HFFc6 (cell line): Measurements from ENCODE around the gene KLF5. TPM values are rescaled to one million over a fixed set of nuclear protein-coding genes. Genes with fewer than 3 reads are reported as not detected.

Source experiments
- DNase-seq: peaks from one replicate; pipeline ENCODE4 v3.0.0-alpha.2; 2018
- H3K27ac Mint-ChIP-seq: 2 replicates; pipeline ENCODE4 v1.8.0; 2020; ENCODE audit warnings: mild to moderate bottlenecking, mixed read lengths
- H3K27me3 Mint-ChIP-seq: 2 replicates; pipeline ENCODE4 v1.8.0; 2021; ENCODE audit warnings: mild to moderate bottlenecking, moderate library complexity, mixed read lengths; ENCODE audit not compliant: insufficient read depth
- H3K36me3 Mint-ChIP-seq: 2 replicates; pipeline ENCODE4 v1.8.0; 2021; ENCODE audit warnings: low read depth, mixed read lengths
- H3K4me1 Mint-ChIP-seq: 2 replicates; pipeline ENCODE4 v1.8.0; 2020; ENCODE audit warnings: low read depth, mixed read lengths
- H3K4me3 Mint-ChIP-seq: 2 replicates; pipeline ENCODE4 v1.8.0; 2020; ENCODE audit warnings: mild to moderate bottlenecking, moderate library complexity, mixed read lengths
- H3K9me3 Mint-ChIP-seq: 2 replicates; pipeline ENCODE4 v1.8.0; 2020; ENCODE audit warnings: mild to moderate bottlenecking, mixed read lengths
- total RNA-seq, 6 experiments: library from RNA; stranded (reverse); fragmentation: NEBNext Ultra II Directional; extraction: Animal tissue kit (Norgen Biotek cat#: 25700); gene quantifications; 2 replicates in 1 of 6; 3 replicates in 5 of 6; pipeline ENCODE4 v1.2.3, GENCODE V29; 2021
- TF ChIP-seq, protein P1 (sequence below): fragments of 200-600 bp; sonication (generic); IDR thresholded peaks from 2 replicates; pipeline ENCODE4 v1.5.0; 2021; ENCODE audit warnings: antibody characterized with exemption, mild to moderate bottlenecking

The KLF5 gene
- total RNA-seq, 6 experiments from 2014 or later: 20.3 to 37.1 (median 28.5) TPM

GRCh38 chr13:73109288-73109899, 50.6 kb downstream of the KLF5 start:
- peaks cover 40% of the 10 kb centered on the region for H3K4me1 Mint-ChIP-seq
- TF ChIP-seq, protein P1, sequence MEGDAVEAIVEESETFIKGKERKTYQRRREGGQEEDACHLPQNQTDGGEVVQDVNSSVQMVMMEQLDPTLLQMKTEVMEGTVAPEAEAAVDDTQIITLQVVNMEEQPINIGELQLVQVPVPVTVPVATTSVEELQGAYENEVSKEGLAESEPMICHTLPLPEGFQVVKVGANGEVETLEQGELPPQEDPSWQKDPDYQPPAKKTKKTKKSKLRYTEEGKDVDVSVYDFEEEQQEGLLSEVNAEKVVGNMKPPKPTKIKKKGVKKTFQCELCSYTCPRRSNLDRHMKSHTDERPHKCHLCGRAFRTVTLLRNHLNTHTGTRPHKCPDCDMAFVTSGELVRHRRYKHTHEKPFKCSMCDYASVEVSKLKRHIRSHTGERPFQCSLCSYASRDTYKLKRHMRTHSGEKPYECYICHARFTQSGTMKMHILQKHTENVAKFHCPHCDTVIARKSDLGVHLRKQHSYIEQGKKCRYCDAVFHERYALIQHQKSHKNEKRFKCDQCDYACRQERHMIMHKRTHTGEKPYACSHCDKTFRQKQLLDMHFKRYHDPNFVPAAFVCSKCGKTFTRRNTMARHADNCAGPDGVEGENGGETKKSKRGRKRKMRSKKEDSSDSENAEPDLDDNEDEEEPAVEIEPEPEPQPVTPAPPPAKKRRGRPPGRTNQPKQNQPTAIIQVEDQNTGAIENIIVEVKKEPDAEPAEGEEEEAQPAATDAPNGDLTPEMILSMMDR: no peak
- DNase-seq: no peak
- H3K4me3 Mint-ChIP-seq: no peak overlapping the region
- peaks cover 1% of the 10 kb centered on the region; the same call in 1 of the 2 replicates for H3K27me3 Mint-ChIP-seq
- H3K36me3 Mint-ChIP-seq: no peaks in the 10 kb centered on the region
- no peaks in the 10 kb centered on the region for H3K9me3 Mint-ChIP-seq
- no peak overlapping the region for H3K27ac Mint-ChIP-seq

DNA sequence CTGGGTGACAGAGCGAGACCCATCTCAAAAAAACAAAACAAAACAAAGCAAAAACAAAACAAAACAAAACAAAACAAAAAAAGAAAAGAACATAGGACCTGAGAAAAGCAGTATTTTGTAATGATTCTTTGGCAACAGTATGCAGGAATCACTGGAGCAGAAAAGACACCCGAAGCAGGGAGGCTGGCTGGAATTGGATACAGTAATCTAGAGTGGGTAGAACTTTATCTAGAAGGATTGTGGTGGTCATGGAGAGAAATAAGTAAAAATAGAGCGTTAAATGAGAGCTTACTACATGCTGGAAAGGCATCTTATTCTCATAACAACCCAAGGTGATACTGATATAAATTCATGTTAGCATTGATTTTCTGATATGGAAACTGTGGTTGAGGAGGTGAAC, 51.2 kb downstream of the KLF5 start:
- Mint-ChIP-seq H3K9me3 (no peaks in the 10 kb centered on the region), H3K4me1 (peaks cover 40% of the 10 kb centered on the region), H3K27me3 (peaks cover 2% of the 10 kb centered on the region; the same call in 1 of the 2 replicates), H3K27ac (no peak overlapping the region; the same call in 1 of the 2 replicates), H3K4me3 (no peak overlapping the region), H3K36me3 (no peaks in the 10 kb centered on the region)
- TF ChIP-seq, protein P1: no peak
- no peak for DNase-seq

GRCh38 chr13:73110814-73111213, 52.0 kb downstream of the KLF5 start:
- Mint-ChIP-seq H3K4me3 (peak overlapping the region; percentile 39), H3K27me3 (peaks cover 2% of the 10 kb centered on the region; the same call in 1 of the 2 replicates), H3K27ac (peak overlapping the region; percentile 61), H3K4me1 (peaks cover 40% of the 10 kb centered on the region), H3K9me3 (no peaks in the 10 kb centered on the region), H3K36me3 (no peaks in the 10 kb centered on the region)
- no peak for DNase-seq
- TF ChIP-seq, protein P1: no peak

DNA sequence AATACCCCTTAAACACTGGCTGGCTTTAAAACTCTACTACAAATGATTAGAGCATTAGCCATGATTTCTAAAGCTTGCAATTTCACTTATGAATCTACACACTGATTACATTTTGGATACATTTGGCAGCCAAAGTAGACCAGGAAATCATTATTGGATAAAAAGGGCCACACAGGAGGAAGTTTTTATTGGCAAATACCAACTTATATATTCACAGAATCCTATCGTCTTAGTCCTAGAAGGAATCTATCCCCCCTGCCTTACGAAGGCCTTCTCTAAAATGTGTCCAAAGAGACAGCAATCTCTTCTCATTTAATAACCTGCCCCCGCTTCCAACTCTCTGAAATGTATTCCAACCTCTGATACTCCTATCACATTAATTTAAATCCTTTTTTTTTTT, 52.5 kb downstream of the KLF5 start:
- no peaks in the 10 kb centered on the region for H3K9me3 Mint-ChIP-seq
- peaks cover 2% of the 10 kb centered on the region; the same call in 1 of the 2 replicates for H3K27me3 Mint-ChIP-seq
- TF ChIP-seq, protein P1: no peak
- peak overlapping the region; percentile 40 for H3K4me3 Mint-ChIP-seq
- H3K36me3 Mint-ChIP-seq: no peaks in the 10 kb centered on the region
- H3K4me1 Mint-ChIP-seq: peaks cover 40% of the 10 kb centered on the region
- DNase-seq: peak; percentile 16
- H3K27ac Mint-ChIP-seq: peak overlapping the region; percentile 61

DNA sequence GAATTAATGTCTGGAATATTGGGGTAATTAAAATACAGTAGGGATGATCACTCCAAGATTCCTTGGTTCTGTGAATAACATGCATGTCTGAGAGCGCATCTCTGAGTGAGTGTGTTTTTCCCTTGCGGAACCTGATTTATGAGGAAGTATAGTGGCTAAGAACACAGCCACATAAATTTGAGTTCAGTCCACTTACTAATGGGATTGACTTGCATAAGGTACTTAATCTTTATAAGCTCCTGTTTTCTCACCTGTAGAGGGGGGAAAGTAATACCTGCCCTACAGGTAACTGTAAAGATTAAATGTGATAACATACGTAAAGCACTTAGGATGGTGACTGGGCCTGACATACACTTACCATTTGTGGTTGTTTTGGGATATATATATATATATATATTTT, 60.8 kb downstream of the KLF5 start:
- Mint-ChIP-seq H3K27ac (no peak overlapping the region), H3K27me3 (no peaks in the 10 kb centered on the region), H3K4me1 (no peaks in the 10 kb centered on the region; the same call in 1 of the 2 replicates), H3K36me3 (no peaks in the 10 kb centered on the region), H3K4me3 (no peak overlapping the region), H3K9me3 (no peaks in the 10 kb centered on the region)
- no peak for DNase-seq
- TF ChIP-seq, protein P1: no peak
